ENCODE measurements around the gene NEMP1. TPM values are rescaled to one million over a fixed set of nuclear protein-coding genes. Genes with fewer than 3 reads are reported as not detected.

Gene NEMP1
- total and polyA plus RNA-seq, 2 of the 8 experiments (the other 6 are each of a cell fraction or from before 2014, with no cell fraction given) = 30.1 to 43.2 TPM

DNA sequence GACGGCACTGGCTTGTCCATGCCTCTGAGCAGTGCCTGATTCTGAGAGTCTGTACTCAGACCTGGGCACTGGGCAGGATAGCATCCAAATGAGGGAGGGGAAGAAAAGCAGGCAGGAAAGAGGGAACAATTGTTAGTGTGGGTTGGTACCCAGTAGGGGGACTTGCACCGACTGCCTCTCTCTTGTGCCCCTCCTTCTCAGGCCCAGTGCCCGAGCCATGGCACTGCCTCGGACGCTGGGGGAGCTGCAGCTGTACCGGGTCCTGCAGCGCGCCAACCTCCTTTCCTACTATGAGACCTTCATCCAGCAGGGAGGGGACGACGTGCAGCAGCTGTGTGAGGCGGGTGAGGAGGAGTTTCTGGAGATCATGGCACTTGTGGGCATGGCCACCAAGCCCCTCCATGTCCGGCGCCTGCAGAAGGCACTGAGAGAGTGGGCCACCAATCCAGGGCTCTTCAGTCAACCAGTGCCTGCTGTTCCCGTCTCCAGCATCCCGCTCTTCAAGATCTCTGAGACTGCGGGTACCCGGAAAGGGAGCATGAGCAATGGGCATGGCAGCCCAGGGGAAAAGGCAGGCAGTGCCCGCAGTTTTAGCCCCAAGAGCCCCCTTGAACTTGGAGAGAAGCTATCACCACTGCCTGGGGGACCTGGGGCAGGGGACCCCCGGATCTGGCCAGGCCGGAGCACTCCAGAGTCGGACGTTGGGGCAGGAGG lies 12.5 kb upstream of the NEMP1 start:
- no peak overlapping the region; the same call in 1 of the 2 replicates for H4K8ac ChIP-seq (ENCODE audit: extremely low read depth, insufficient read depth, low read length)
- no peak overlapping the region for H3K9ac ChIP-seq (replicated peaks in 1 of 4; ENCODE audit: extremely low read depth in 1 of 4, low read depth in 3 of 4, low read length in 3 of 4)
- H2AK5ac ChIP-seq (ENCODE audit: low read depth, low read length) = 0 out of 2 replicates have a peak overlapping the region, but pooled peaks have one; percentile 26
- H3K79me2 ChIP-seq (ENCODE audit: control insufficient read depth in 1 of 2, insufficient read depth in 2 of 2, low read length in 2 of 2) = peaks cover 0 to 18% of the 10 kb centered on the region in 2 experiments; a peak in 1 of 4 replicates
- ChIA-PET CTCF (ENCODE audit: partially characterized antibody) (interaction anchor here (0.5 to 14.0 kb wide), 19 partner anchors 11 to 454 kb away, joined by 3 to 325 read pairs (median 7); partner anchors contain the start of genes MYO1A, NEMP1, STAT6 and TAC3), POLR2A (ENCODE audit: partially characterized antibody) (interaction anchor here (0.7 to 16.5 kb wide), 12 partner anchors 7 to 366 kb away, joined by 3 to 352 read pairs (median 10); partner anchors contain the start of genes LRP1, NACA, NEMP1 and SHMT2)
- H2BK15ac ChIP-seq (ENCODE audit: low read length) = no peak overlapping the region
- no peak overlapping the region for H3K18ac ChIP-seq (ENCODE audit: extremely low read depth, low read length)
- FAIRE-seq (no peak), DNase-seq (ENCODE audit: low read depth in 1 of 2, low spot score in 2 of 2) (no peak)
- no peak overlapping the region for H3K27ac ChIP-seq (ENCODE audit: low read depth, low read length)
- no peak overlapping the region for H4K5ac ChIP-seq (ENCODE audit: insufficient read length, low read depth, low read length)
- H3K4ac ChIP-seq (replicated peaks; ENCODE audit: insufficient read length, low read depth, low read length) = no peak overlapping the region
- no peak overlapping the region for H3K14ac ChIP-seq (ENCODE audit: insufficient read length)
- H2BK12ac ChIP-seq (ENCODE audit: low read depth, low read length) = peak overlapping the region; percentile 14; the same call in 1 of the 2 replicates
- H2BK20ac ChIP-seq (ENCODE audit: low read length) = no peak overlapping the region
- peak overlapping the region in 2 of 4 experiments; percentile 20 to 32; a peak in 1 of 8 replicates for H3K4me3 ChIP-seq (ENCODE audit: extremely low read depth in 1 of 4, insufficient read depth in 2 of 4, low read depth in 3 of 4, low read length in 4 of 4)
- H3K56ac ChIP-seq (replicated peaks; ENCODE audit: insufficient read length, low read depth, low read length) = no peak overlapping the region
- H2BK120ac ChIP-seq (replicated peaks; ENCODE audit: low read depth, low read length) = no peak overlapping the region
- H2BK5ac ChIP-seq (ENCODE audit: low read depth, low read length) = no peak overlapping the region
- peaks cover 4 to 11% of the 10 kb centered on the region in 2 experiments for H4K20me1 ChIP-seq (replicated peaks in 1 of 2; ENCODE audit: control insufficient read depth in 1 of 2, insufficient read depth in 2 of 2, low read length in 2 of 2)
- no peak overlapping the region for H2AFZ ChIP-seq (ENCODE audit: low read length)
- H3K9me3 ChIP-seq (ENCODE audit: insufficient read depth in 2 of 2, low read depth in 1 of 2, low read length in 1 of 2) = no peaks in the 10 kb centered on the region
- no peaks in the 10 kb centered on the region for H3K27me3 ChIP-seq (replicated peaks in 1 of 4; ENCODE audit: control insufficient read depth in 3 of 4, extremely low read depth in 1 of 4, insufficient read depth in 3 of 4, low read length in 3 of 4)
- peak overlapping the region; percentile 57 to 81; a peak in 3 of 4 replicates for H3K4me2 ChIP-seq (ENCODE audit: insufficient read depth in 1 of 2, low read depth in 2 of 2, low read length in 2 of 2)
- H4K91ac ChIP-seq (replicated peaks; ENCODE audit: insufficient read length, low read length) = no peak overlapping the region
- peaks cover 4% of the 10 kb centered on the region for H3K79me1 ChIP-seq (ENCODE audit: low read depth, low read length)
- peaks cover 22% of the 10 kb centered on the region for H3K23me2 ChIP-seq (ENCODE audit: low read depth, low read length)
- H3K36me3 ChIP-seq (ENCODE audit: control insufficient read depth in 2 of 4, insufficient read depth in 4 of 4, low read length in 3 of 4) = peaks cover 9 to 32% (median 16%) of the 10 kb centered on the region in 4 experiments
- no peak overlapping the region for H3K23ac ChIP-seq (ENCODE audit: insufficient read length)
- H3K4me1 ChIP-seq (replicated peaks in 1 of 4; ENCODE audit: control insufficient read depth in 3 of 4, insufficient read depth in 4 of 4, low read length in 3 of 4) = peaks cover 0 to 33% (median 22%) of the 10 kb centered on the region in 4 experiments; a peak in 6 of 7 replicates
- WGBS, 2 experiments (ENCODE audit: extremely low coverage in 1 of 2, insufficient coverage in 1 of 2, insufficient read length in 1 of 2, insufficient replicate concordance in 2 of 2, low coverage in 1 of 2, low lambda C conversion rate in 2 of 2, missing lambda C conversion rate in 1 of 2) = 94% methylated on average over 15 of the region's 22 CpGs; no CpG with 5 or more reads in 1 of the 2 experiments
- TF ChIP-seq RAD21 (IDR thresholded peaks at IDR 0.05 in 1 of 2, conservative IDR thresholded peaks at IDR 0.05 in 1 of 2; ENCODE audit: low read depth in 2 of 2, low read length in 2 of 2) (no peak), FOSL1 (IDR thresholded peaks at IDR 0.05; ENCODE audit: insufficient read depth, low read depth, low read length) (no peak), CEBPB (IDR thresholded peaks at IDR 0.05; ENCODE audit: low read depth, low read length) (no peak), POU5F1 (IDR thresholded peaks at IDR 0.05; ENCODE audit: low read depth, low read length) (no peak), NANOG (IDR thresholded peaks at IDR 0.05; ENCODE audit: insufficient read depth, low read depth, low read length, poor library complexity, severe bottlenecking) (no peak), HDAC2 (IDR thresholded peaks at IDR 0.05; ENCODE audit: borderline replicate concordance in 1 of 2, low read depth in 2 of 2, low read length in 2 of 2) (no peak), SIRT6 (IDR thresholded peaks at IDR 0.05; ENCODE audit: low read length) (no peak)
- TF ChIP-seq, protein P1, sequence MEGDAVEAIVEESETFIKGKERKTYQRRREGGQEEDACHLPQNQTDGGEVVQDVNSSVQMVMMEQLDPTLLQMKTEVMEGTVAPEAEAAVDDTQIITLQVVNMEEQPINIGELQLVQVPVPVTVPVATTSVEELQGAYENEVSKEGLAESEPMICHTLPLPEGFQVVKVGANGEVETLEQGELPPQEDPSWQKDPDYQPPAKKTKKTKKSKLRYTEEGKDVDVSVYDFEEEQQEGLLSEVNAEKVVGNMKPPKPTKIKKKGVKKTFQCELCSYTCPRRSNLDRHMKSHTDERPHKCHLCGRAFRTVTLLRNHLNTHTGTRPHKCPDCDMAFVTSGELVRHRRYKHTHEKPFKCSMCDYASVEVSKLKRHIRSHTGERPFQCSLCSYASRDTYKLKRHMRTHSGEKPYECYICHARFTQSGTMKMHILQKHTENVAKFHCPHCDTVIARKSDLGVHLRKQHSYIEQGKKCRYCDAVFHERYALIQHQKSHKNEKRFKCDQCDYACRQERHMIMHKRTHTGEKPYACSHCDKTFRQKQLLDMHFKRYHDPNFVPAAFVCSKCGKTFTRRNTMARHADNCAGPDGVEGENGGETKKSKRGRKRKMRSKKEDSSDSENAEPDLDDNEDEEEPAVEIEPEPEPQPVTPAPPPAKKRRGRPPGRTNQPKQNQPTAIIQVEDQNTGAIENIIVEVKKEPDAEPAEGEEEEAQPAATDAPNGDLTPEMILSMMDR (IDR thresholded peaks at IDR 0.05; ENCODE audit: control extremely low read depth in 1 of 3, insufficient read depth in 1 of 3, low read depth in 1 of 3, low read length in 3 of 3) = no peak
